Measurements from ENCODE around the gene KIRREL3.

Gene KIRREL3

DNA sequence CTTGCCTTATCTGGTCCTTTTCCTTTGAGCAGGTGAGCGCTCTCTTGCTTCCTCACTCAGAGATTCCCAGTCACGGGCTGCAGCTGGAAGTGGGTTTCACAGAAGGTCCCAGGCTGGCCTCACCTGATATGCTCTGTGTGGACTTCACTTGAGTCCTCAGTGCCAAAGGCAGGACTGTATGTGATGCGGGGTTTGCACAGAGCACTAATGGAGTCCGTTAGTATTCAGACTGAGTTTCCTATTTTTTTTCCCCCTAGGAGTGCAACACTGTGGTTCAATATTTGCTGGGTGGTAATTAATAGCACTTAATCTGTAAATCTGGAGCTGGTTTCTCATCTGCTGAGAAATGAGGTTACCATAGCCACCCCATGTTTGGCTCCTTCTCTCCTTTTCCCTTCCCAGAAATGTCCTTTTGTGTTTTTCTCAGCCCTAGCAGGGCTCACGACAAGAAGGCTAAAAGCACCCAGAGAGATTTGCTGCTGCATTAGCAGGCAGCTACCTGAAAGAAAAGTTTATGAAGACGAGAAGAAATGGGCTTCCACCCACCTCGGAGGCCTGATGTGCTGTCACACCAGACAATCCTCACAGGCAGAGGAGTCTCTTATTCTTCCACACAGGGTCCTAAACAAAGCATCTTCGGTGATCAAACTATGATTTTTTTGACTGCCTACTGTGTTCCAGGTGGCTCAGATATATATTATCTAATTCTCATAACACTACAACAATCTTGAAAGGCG, 262.1 kb downstream of the KIRREL3 start:
- DNase-seq (ENCODE audit: low spot score), result no peak

GRCh38 chr11:126736682-126737572, 263.6 kb downstream of the KIRREL3 start:
- no peak for DNase-seq (ENCODE audit: low spot score)

- no peak for DNase-seq (ENCODE audit: low spot score)
Observed at GRCh38 chr11:126734752-126735151, 265.8 kb downstream of the KIRREL3 start.

- DNase-seq (ENCODE audit: low spot score), result no peak
Observed at GRCh38 chr11:126733685-126734084, 266.9 kb downstream of the KIRREL3 start.

DNA sequence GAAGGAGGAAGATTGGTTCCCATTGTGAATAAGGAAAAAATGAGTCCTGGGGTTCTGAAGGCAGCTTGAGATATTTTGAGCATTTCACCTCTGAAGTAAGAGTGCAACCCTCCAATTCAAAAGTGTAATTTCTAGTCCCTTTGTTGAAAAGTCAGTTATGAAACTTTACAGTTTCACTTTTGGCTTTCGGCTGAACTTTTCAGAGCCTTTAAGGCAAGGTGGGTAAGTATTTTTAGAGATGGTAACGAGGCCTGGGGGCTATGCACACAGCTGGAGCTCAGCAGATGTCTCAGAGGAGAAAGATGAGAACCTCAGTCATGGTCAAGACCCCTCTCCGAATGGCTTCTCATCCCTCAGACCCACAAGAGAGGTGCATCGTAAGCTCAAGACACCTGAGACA, 267.6 kb downstream of the KIRREL3 start:
- DNase-seq (ENCODE audit: low spot score), result no peak

DNA sequence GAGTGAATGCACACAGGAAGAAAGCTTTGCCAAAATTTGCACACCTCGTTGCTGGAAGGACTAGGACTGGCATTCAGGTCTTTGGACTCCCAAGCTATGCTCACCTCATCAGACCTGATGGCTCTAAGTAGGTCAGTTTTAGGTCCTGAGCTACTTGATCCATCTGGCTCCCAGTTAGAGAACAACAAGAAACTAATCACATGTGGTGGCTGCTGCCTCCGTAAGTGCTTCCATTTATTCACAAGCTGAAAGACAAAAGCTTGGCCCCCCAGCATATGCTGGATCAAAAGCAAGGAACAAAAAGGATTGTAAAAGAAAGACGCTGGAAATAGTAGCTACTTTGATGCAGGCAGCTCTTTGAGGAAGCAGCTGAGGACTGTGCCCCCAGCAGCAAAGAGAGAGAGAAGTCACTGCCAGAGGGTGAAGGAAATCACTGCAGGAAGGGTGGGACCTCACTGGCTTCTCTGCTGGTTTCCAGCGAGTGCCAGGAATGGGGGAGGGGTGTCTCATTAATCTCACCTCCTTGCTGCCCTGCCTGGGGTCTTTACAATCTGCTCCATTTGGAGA, 268.9 kb downstream of the KIRREL3 start:
- no peak for DNase-seq (ENCODE audit: low spot score)

- DNase-seq (ENCODE audit: low spot score), result no peak
Observed at GRCh38 chr11:126727381-126727780, 273.2 kb downstream of the KIRREL3 start.

- DNase-seq (ENCODE audit: low spot score), result no peak
Observed at GRCh38 chr11:126725521-126725920, 275.0 kb downstream of the KIRREL3 start.

DNA sequence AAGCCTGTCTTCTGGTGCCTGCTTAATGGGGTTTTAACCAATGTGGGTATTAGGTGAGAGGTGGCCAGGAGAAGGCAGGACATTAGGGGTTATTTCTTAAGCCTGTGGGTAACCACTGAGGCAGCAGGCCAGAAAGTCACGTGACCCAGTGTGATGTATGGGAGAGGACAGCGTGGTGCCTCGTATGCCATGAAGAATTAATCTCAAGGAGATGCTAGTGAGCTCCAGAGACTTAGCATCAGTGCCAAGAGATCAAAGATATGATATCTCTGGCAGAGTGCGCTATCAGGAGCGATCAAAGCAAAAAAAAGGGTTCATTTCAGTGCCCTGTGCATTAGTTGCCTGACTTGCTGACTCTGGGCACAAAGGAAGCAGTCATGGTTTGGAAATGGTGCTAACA, 275.5 kb downstream of the KIRREL3 start:
- DNase-seq (ENCODE audit: low spot score), result no peak

DNA sequence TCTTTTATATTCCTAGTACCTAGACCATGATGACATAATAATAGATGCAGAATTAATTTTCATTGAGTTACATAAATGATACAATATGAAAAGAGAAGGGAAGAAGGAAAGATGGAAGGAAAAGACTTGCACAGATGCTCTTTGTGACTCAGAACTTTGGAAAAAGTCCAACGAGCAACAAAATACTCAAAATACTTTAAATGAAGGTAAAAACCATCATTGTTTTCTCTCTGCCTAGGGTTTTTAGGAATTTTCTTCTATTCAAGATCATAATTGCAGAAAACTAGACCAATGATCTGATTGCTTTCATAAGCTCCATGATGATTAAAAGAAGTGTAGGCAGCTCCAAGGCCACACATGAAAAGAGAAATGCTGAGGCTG, 276.9 kb downstream of the KIRREL3 start:
- DNase-seq (ENCODE audit: low spot score), result no peak

DNA sequence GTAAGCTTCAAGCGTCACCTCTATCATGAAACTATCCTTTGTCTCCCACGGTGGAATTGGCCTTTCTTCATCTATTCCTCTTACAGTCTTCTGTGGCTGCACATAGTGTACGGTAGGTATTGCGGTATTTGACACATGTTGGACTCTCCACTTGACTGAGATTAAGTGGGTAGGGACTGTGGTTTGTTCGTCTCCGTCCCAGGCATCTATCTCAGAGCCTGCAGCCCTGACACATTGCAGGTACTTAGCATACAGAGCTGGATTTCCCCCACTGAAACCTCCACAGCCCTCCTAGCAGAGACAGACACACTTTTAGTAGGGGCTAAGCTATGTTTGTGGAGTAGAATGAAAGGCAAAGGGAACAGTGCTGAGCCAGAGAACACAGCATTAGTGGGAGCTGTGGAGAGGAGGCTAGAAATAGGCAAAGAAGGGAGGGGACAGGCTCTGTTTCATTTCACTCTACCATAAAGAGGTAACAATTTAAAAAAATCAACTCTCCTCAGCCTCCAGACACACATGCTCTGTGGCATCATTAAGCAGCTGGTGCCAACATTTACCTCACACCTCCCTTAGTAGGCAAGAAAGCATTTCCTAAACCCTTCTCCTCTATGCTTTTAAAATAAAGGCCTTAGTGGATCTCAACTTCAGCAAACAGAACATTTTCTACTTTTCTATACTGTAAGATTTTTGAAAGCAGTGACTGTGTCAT, 277.5 kb downstream of the KIRREL3 start:
- no peak for DNase-seq (ENCODE audit: low spot score)

- DNase-seq (ENCODE audit: low spot score), result no peak
Observed at GRCh38 chr11:126722006-126722736, 278.4 kb downstream of the KIRREL3 start.

GRCh38 chr11:126720539-126721235, 279.9 kb downstream of the KIRREL3 start:
- no peak for DNase-seq (ENCODE audit: low spot score)

GRCh38 chr11:126719740-126720139, 280.8 kb downstream of the KIRREL3 start:
- no peak for DNase-seq (ENCODE audit: low spot score)

DNA sequence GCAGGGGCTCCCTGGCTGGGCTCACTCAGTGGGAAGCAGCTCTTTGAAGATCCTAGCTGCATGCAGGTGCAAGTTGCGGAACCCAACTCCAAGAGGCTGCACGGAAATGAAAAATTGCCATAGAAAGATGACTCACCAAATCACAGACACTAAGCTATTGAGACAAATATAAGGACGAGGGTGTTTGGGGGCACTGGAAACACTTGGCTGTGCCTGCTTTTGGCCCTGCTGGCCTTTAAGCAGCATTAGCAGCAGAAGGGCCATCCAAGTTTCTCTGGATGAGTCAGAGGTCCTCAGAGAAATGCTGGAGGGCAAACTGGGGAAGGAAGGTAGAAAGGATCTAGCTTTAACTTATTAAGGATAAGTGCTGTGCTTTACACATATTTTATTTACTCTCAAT, 282.3 kb downstream of the KIRREL3 start:
- DNase-seq (ENCODE audit: low spot score), result no peak

DNA sequence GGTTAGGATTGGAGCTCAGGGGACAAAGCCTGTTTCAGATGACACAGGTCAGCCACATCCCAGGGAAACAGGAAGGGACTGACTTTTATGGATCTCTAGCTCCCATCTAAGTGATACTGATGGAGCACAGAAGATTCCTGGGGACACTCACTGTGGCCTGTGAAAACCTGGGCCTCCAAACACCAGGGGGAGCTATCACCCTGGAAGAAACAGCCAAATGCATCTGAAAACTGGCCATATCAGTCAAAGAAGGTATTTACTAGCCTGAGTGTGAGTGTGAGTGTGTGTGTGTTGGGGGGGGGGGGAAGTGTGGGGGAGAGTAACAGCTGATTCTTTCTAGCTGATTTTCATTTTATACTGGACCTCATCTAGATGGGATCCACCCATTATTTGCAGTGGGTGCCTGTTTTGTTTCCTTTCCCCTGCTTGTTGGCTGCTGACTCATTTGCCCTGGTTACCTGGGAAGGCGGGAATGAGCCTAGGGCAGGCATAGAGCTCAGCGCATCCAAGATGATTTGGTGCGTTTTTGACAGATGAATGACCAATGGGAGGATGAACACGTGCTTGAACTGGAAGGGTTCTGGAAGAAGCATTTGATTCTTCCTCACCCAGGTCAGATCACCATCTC, 284.0 kb downstream of the KIRREL3 start:
- DNase-seq (ENCODE audit: low spot score), result peak; percentile 18

GRCh38 chr11:126713806-126714205, 286.8 kb downstream of the KIRREL3 start:
- no peak for DNase-seq (ENCODE audit: low spot score)

GRCh38 chr11:126711977-126712625, 288.5 kb downstream of the KIRREL3 start:
- DNase-seq (ENCODE audit: low spot score), result no peak

GRCh38 chr11:126710804-126711399, 289.7 kb downstream of the KIRREL3 start:
- no peak for DNase-seq (ENCODE audit: low spot score)

GRCh38 chr11:126707498-126707897, 293.1 kb downstream of the KIRREL3 start:
- no peak for DNase-seq (ENCODE audit: low spot score)

Measured in CD4-positive, alpha-beta T cell treated with Interleukin-2 at 100 ng/mL for 4 hours (primary cell).